CD14-positive monocyte (primary cell): Measurements from ENCODE around the gene TFAP2E. TPM values are rescaled to one million over a fixed set of nuclear protein-coding genes. Genes with fewer than 3 reads are reported as not detected.

Experiments
- DNase-seq, 3 donors: peaks; one replicate each; pipeline ENCODE4 v3.0.0-alpha.2; 2011 to 2022
- H2AFZ ChIP-seq: 2 replicates; pipeline ENCODE4 v1.6.0; 2012; ENCODE audit warnings: mild to moderate bottlenecking, low read depth, low read length, inconsistent platforms; ENCODE audit not compliant: insufficient read depth, poor library complexity, severe bottlenecking
- H3K27ac ChIP-seq, 2 donors: 1 replicate in 1 of 2; 2 replicates in 1 of 2; pipeline ENCODE4 v1.5.1; 2012 to 2013; ENCODE audit warnings: low read length in 2 of 2, control low read depth in 1 of 2, inconsistent platforms in 1 of 2, low read depth in 1 of 2, mild to moderate bottlenecking in 1 of 2
- H3K27me3 ChIP-seq, 2 donors: one replicate each; pipeline versions ENCODE4 v1.6.0 to v1.6.1; 2011 to 2013; ENCODE audit warnings: low read length in 2 of 2; ENCODE audit not compliant: control insufficient read depth in 2 of 2, insufficient read depth in 2 of 2
- H3K36me3 ChIP-seq, 2 donors: replicated peaks in 1 of 2; 1 replicate in 1 of 2; 2 replicates in 1 of 2; pipeline versions ENCODE4 v1.5.1 to v1.6.1; 2012 to 2013; ENCODE audit warnings: low read length in 2 of 2, control low read depth in 1 of 2, inconsistent platforms in 1 of 2, mild to moderate bottlenecking in 1 of 2; ENCODE audit not compliant: insufficient read depth in 2 of 2, control insufficient read depth in 1 of 2
- H3K4me1 ChIP-seq, 2 donors: 1 replicate in 1 of 2; 2 replicates in 1 of 2; pipeline versions ENCODE4 v1.5.1 to v1.6.1; 2012 to 2013; ENCODE audit warnings: low read length in 2 of 2, control low read depth in 1 of 2, inconsistent platforms in 1 of 2, mild to moderate bottlenecking in 1 of 2, moderate library complexity in 1 of 2; ENCODE audit not compliant: insufficient read depth in 2 of 2, control insufficient read depth in 1 of 2
- H3K4me2 ChIP-seq: replicated peaks from 2 replicates; pipeline ENCODE3; 2012; ENCODE audit warnings: low read length, moderate library complexity, mild to moderate bottlenecking; ENCODE audit not compliant: poor library complexity, severe bottlenecking; ENCODE audit errors: extremely low read depth
- H3K4me3 ChIP-seq, 3 experiments: fragments of 200-600 bp in 1 of 3; sonication (generic) in 1 of 3; replicated peaks in 1 of 3; 1 replicate in 2 of 3; 2 replicates in 1 of 3; pipeline ENCODE4 v1.5.1; 2011 to 2013; ENCODE audit warnings: low read length in 3 of 3, mild to moderate bottlenecking in 3 of 3, control low read depth in 2 of 3, low read depth in 2 of 3, inconsistent platforms in 1 of 3, moderate library complexity in 1 of 3
- H3K79me2 ChIP-seq: 2 replicates; pipeline ENCODE4 v1.6.0; 2012; ENCODE audit warnings: mild to moderate bottlenecking, control low read depth, inconsistent platforms, low read length, moderate library complexity; ENCODE audit not compliant: insufficient read depth
- H3K9ac ChIP-seq: 2 replicates; pipeline ENCODE4 v1.6.0; 2017; ENCODE audit warnings: low read length, mild to moderate bottlenecking; ENCODE audit not compliant: insufficient read depth, poor library complexity, severe bottlenecking
- H3K9me3 ChIP-seq, 2 donors: replicated peaks in 1 of 2; 1 replicate in 1 of 2; 2 replicates in 1 of 2; pipeline versions ENCODE4 v1.5.1 to v1.6.1; 2012 to 2013; ENCODE audit warnings: low read length in 2 of 2, control low read depth in 1 of 2; ENCODE audit not compliant: control insufficient read depth in 1 of 2, insufficient read depth in 1 of 2
- H4K20me1 ChIP-seq: 2 replicates; pipeline ENCODE4 v1.6.0; 2012; ENCODE audit warnings: mild to moderate bottlenecking, low read length, control low read depth, moderate library complexity; ENCODE audit not compliant: insufficient read depth
- H3K27ac Mint-ChIP-seq, 7 donors: one replicate each; pipeline ENCODE4 v1.8.0; 2020; ENCODE audit warnings: mild to moderate bottlenecking in 7 of 7, mixed read lengths in 7 of 7, moderate library complexity in 6 of 7, inconsistent platforms in 2 of 7
- H3K27me3 Mint-ChIP-seq, 3 donors: one replicate each; pipeline ENCODE4 v1.8.0; 2021 to 2022; ENCODE audit warnings: low read depth in 3 of 3, mild to moderate bottlenecking in 3 of 3, mixed read lengths in 3 of 3, moderate library complexity in 3 of 3, inconsistent platforms in 1 of 3
- H3K36me3 Mint-ChIP-seq, 2 donors: one replicate each; pipeline ENCODE4 v1.8.0; 2020; ENCODE audit warnings: mixed read lengths in 2 of 2, inconsistent platforms in 1 of 2, mild to moderate bottlenecking in 1 of 2
- H3K4me1 Mint-ChIP-seq: one replicate; pipeline ENCODE4 v1.8.0; 2020; ENCODE audit warnings: mild to moderate bottlenecking, mixed read lengths
- H3K4me3 Mint-ChIP-seq, 2 donors: one replicate each; pipeline ENCODE4 v1.8.0; 2020; ENCODE audit warnings: mild to moderate bottlenecking in 2 of 2, mixed read lengths in 2 of 2, moderate library complexity in 1 of 2
- H3K9me3 Mint-ChIP-seq, 7 donors: one replicate each; pipeline ENCODE4 v1.8.0; 2020 to 2022; ENCODE audit warnings: mixed read lengths in 7 of 7, mild to moderate bottlenecking in 6 of 7, moderate library complexity in 6 of 7, inconsistent platforms in 2 of 7
- WGBS: methylation state at CpG from one replicate; pipeline ENCODE4 v1.1.5; 2013; ENCODE audit warnings: missing lambda C conversion rate; ENCODE audit not compliant: insufficient coverage; 5-methylcytosine and 5-hydroxymethylcytosine counted together
- intact Hi-C, 2 donors: fragments of 100-400 bp; cut with micrococcal nuclease; formaldehyde crosslinking; loops; one replicate each; pipeline versions ENCODE4 v1.15.0 to v1.15.1; 2023
- polyA plus RNA-seq, 3 donors: library from polyadenylated mRNA; depleted of rRNA in 1 of 3; unstranded in 2 of 3; stranded (reverse) in 1 of 3; fragments of 300-500 nt in 2 of 3; fragments of >200 nt in 1 of 3; fragmentation: Illumina TruSeq in 2 of 3; gene quantifications; 1 replicate in 2 of 3; 2 replicates in 1 of 3; pipeline ENCODE4 v1.2.3, GENCODE V29; 2012 to 2021
- TF ChIP-seq, protein P1 (sequence below): fragments of 200-600 bp; IDR thresholded peaks from one replicate; pipeline ENCODE4 v1.8.0; 2022; ENCODE audit warnings: antibody characterized with exemption, mild to moderate bottlenecking

The TFAP2E gene
- polyA plus RNA-seq, 3 donors: 0.77 to 4.5 (median 1.5) TPM

DNA sequence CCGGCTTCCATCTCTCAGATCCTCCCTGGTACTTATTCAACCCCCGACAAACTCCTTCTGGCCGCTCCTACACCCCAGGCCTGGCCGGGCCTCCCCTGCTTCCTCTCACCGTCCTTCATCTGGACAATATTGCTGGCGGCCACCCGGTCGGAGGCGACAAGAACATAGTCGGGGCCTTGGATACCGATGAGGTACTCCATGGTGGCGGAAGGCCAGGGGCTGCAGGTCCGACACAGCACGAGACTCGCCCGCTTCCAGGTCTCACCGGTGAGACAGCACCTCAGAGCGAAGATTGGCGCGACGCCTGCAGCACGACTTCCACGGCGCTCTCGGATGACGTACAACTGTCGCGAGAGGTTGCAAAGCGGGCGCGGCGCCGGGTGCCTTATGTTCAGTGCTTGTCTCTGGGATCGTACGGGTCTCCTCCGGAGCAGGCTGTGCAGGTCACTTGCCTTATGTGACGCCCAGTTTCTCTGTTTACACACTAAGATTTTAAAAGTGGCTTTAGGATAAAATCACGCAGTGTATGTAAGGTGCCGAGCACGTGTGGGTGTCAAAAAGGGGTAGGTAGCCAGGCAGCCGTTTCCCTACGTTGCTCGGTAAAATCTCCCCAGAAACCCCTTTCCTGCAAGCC lies 68.2 kb downstream of the TFAP2E start, which contains the start of gene PSMB2:
Gene PSMB2 (minus strand): TSS at position 294 of the 634 bp plus-strand sequence. CDS start 94 bp downstream, at position 200.
- H3K36me3 Mint-ChIP-seq: peaks cover under 1% of the 10 kb centered on the region in 2 donors
- under 1% methylated on average over 37 of the region's 43 CpGs for WGBS
- peak; percentile 90 to 93 (median 93) for DNase-seq
- peaks cover 54% of the 10 kb centered on the region for H3K79me2 ChIP-seq
- peak within 1 kb of the TSS; percentile 99 for H3K4me3 Mint-ChIP-seq
- peaks cover under 1% of the 10 kb centered on the region in 2 donors for H3K36me3 ChIP-seq
- peaks cover 9 to 25% (median 12%) of the 10 kb centered on the region in 3 donors for H3K27me3 Mint-ChIP-seq
- H3K27me3 ChIP-seq: peaks cover 11 to 15% of the 10 kb centered on the region in 2 donors
- peak within 1 kb of the TSS; percentile 85 for H3K4me2 ChIP-seq
- H3K9me3 ChIP-seq: no peaks in the 10 kb centered on the region
- peaks cover 35% of the 10 kb centered on the region for H3K4me1 Mint-ChIP-seq
- peak within 1 kb of the TSS; percentile 79 to 89 for H3K27ac ChIP-seq
- H3K9me3 Mint-ChIP-seq: peaks cover 0 to 2% (median 0%) of the 10 kb centered on the region in 7 donors
- TF ChIP-seq, protein P1, sequence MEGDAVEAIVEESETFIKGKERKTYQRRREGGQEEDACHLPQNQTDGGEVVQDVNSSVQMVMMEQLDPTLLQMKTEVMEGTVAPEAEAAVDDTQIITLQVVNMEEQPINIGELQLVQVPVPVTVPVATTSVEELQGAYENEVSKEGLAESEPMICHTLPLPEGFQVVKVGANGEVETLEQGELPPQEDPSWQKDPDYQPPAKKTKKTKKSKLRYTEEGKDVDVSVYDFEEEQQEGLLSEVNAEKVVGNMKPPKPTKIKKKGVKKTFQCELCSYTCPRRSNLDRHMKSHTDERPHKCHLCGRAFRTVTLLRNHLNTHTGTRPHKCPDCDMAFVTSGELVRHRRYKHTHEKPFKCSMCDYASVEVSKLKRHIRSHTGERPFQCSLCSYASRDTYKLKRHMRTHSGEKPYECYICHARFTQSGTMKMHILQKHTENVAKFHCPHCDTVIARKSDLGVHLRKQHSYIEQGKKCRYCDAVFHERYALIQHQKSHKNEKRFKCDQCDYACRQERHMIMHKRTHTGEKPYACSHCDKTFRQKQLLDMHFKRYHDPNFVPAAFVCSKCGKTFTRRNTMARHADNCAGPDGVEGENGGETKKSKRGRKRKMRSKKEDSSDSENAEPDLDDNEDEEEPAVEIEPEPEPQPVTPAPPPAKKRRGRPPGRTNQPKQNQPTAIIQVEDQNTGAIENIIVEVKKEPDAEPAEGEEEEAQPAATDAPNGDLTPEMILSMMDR: no peak
- H4K20me1 ChIP-seq: no peaks in the 10 kb centered on the region
- peak within 1 kb of the TSS; percentile 90 for H3K9ac ChIP-seq
- intact Hi-C loops: loop anchor here in 1 of 2 donors (10.0 kb wide), 1 partner anchor 67 kb away; the partner anchor contains the start of gene TFAP2E
- H3K4me1 ChIP-seq: peaks cover 25 to 35% of the 10 kb centered on the region in 2 donors
- peak within 1 kb of the TSS; percentile 87 for H2AFZ ChIP-seq
- H3K4me3 ChIP-seq: peak within 1 kb of the TSS; percentile 67 to 98 (median 92)
- peak within 1 kb of the TSS; percentile 93 to 99 (median 98) for H3K27ac Mint-ChIP-seq

DNA sequence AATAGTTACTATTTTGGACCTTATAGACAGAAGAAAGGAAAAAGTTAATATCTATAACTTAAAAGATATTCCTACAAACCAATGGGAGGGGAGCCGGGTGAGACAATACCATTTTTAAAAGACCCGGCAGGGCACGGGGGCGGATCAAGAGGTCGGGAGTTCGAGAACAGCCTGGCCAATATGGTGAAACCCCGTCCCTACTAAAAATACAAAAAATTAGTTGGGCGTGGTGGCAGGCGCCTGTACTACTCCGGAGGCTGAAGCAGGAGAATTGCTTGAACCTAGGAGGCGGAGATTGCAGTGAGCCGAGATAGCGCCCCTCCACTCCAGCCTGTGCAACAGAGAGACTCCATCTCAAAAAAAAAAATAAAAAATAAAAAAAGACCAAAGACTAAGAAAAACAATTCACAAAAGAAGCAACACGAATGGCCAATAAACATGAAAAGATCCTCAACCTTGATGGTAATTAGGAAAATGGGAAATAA lies 69.4 kb downstream of the TFAP2E start:
- DNase-seq: no peak

More for the DNA sequence above, 69.4 kb downstream of the TFAP2E start:
- WGBS: no CpG with 5 or more reads among the region's 14 CpGs
- H3K4me1 Mint-ChIP-seq: peaks cover 32% of the 10 kb centered on the region
- H3K36me3 Mint-ChIP-seq: no peaks in the 10 kb centered on the region
- peak overlapping the region; percentile 99 for H3K4me3 Mint-ChIP-seq
- Histone ChIP-seq H3K4me2 (peak overlapping the region; percentile 85), H3K4me1 (peaks cover 21 to 25% of the 10 kb centered on the region in 2 donors), H3K27ac (peak overlapping the region in 1 of 2 donors; percentile 89), H3K4me3 (peak overlapping the region; percentile 67 to 98 (median 92)), H3K79me2 (peaks cover 42% of the 10 kb centered on the region), H3K9ac (peak overlapping the region; percentile 90), H3K9me3 (no peaks in the 10 kb centered on the region), H3K27me3 (peaks cover 14 to 15% of the 10 kb centered on the region in 2 donors), H2AFZ (peak overlapping the region; percentile 87), H4K20me1 (no peaks in the 10 kb centered on the region), H3K36me3 (no peaks in the 10 kb centered on the region)
- TF ChIP-seq, protein P1: no peak
- peaks cover 0 to 2% (median 0%) of the 10 kb centered on the region in 7 donors for H3K9me3 Mint-ChIP-seq
- H3K27me3 Mint-ChIP-seq: peaks cover 15 to 37% (median 21%) of the 10 kb centered on the region in 3 donors
- intact Hi-C loops: loop anchor here in 1 of 2 donors (10.0 kb wide), 1 partner anchor 68 kb away; the partner anchor contains the start of gene TFAP2E
- H3K27ac Mint-ChIP-seq: peak overlapping the region in 3 of 7 donors; percentile 93 to 99 (median 99)
